Neutrophil (primary cell): ENCODE data around the gene SEBOX.

Experiments used
- H3K27ac ChIP-seq: fragments of 200-600 bp; sonication (generic); 2 replicates; pipeline ENCODE4 v1.5.1; 2016; ENCODE audit warnings: mild to moderate bottlenecking, moderate library complexity
- H3K27me3 ChIP-seq: fragments of 200-600 bp; sonication (generic); 2 replicates; pipeline ENCODE4 v1.6.0; 2016; ENCODE audit warnings: mild to moderate bottlenecking
- H3K36me3 ChIP-seq: fragments of 200-600 bp; sonication (generic); 2 replicates; pipeline ENCODE4 v1.5.1; 2017
- H3K4me1 ChIP-seq, 2 experiments: fragments of 200-600 bp in 1 of 2; sonication (generic) in 1 of 2; 1 replicate in 1 of 2; 2 replicates in 1 of 2; pipeline versions ENCODE4 v1.5.1 to v1.6.1; 2013 to 2016; ENCODE audit warnings: low read depth in 1 of 2, low read length in 1 of 2, mild to moderate bottlenecking in 1 of 2, moderate library complexity in 1 of 2; ENCODE audit not compliant: control insufficient read depth in 1 of 2, insufficient read depth in 1 of 2
- H3K4me3 ChIP-seq, 2 experiments: fragments of 200-600 bp in 1 of 2; sonication (generic) in 1 of 2; 1 replicate in 1 of 2; 2 replicates in 1 of 2; pipeline ENCODE4 v1.5.1; 2013 to 2016; ENCODE audit warnings: low read depth in 1 of 2, low read length in 1 of 2, mild to moderate bottlenecking in 1 of 2, moderate library complexity in 1 of 2
- H3K9me3 ChIP-seq: fragments of 200-600 bp; sonication (generic); 2 replicates; pipeline ENCODE4 v1.5.1; 2016
- TF ChIP-seq, protein P1 (sequence below): fragments of 200-600 bp; sonication (generic); IDR thresholded peaks from 2 replicates; pipeline ENCODE4 v1.5.1; 2016; ENCODE audit warnings: antibody characterized with exemption

The SEBOX gene

DNA sequence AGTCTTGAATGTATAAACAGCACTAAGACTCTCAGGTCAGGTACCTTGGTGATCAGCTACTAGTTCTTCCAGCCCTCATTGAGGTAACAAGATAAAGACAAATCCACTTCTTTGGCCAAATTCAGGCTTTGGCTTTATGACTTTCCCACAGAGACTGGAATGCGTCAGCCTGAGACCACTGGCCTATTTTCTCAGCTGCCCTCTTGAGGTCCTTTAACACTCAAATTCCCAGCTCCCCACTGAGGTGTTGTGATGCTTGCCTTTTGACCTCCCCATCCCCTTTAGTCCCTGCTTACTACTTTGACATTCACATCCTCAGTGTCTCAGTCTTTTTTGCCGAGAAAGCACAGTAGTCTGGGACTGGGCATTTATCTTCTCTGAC lies 18.8 kb downstream of the SEBOX start:
- no peak overlapping the region for H3K27ac ChIP-seq

DNA sequence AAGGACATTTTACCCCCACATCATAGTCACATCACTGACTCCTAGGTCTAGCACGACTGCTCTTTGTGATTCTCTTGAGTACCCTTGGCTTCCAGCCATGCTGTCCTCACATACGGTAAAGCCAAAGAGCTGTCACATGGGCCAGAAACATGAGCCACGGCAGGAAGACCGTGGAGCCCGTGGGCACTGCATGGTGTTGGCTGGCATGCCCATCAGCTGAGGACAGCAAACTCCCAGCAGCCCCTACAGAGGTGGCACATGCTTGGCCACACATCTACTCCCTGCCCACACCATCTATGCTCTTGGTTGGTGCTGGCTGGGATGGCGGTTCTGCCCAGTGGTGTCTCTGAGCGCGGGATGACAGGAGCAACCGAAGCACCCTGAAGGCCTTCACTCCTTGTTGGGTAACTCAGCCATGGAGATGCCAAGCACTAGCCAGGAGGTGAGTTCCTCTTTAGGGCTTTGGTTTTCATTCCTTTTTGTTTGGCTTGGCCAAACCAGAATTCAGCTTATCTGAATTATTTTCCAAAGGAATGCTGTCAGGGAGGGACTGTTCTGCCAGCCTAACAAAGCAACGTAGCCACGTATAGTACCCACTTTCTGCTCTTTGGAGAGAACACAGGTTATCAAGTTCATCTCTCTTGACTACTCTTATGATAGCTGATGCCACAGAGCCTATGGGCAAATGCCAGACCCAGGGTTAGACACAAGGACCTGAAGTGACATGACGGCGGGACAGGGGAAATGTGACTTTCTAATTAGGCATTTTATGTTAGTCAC lies 19.4 kb downstream of the SEBOX start:
- Histone ChIP-seq H3K36me3 (peaks cover 100% of the 10 kb centered on the region), H3K27ac (no peak overlapping the region), H3K4me3 (no peak overlapping the region), H3K4me1 (no peaks in the 10 kb centered on the region), H3K27me3 (no peaks in the 10 kb centered on the region), H3K9me3 (no peaks in the 10 kb centered on the region)
- TF ChIP-seq, protein P1, sequence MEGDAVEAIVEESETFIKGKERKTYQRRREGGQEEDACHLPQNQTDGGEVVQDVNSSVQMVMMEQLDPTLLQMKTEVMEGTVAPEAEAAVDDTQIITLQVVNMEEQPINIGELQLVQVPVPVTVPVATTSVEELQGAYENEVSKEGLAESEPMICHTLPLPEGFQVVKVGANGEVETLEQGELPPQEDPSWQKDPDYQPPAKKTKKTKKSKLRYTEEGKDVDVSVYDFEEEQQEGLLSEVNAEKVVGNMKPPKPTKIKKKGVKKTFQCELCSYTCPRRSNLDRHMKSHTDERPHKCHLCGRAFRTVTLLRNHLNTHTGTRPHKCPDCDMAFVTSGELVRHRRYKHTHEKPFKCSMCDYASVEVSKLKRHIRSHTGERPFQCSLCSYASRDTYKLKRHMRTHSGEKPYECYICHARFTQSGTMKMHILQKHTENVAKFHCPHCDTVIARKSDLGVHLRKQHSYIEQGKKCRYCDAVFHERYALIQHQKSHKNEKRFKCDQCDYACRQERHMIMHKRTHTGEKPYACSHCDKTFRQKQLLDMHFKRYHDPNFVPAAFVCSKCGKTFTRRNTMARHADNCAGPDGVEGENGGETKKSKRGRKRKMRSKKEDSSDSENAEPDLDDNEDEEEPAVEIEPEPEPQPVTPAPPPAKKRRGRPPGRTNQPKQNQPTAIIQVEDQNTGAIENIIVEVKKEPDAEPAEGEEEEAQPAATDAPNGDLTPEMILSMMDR, result no peak

More for the DNA sequence above, 18.8 kb downstream of the SEBOX start:
- no peak overlapping the region for H3K4me3 ChIP-seq
- no peaks in the 10 kb centered on the region for H3K9me3 ChIP-seq
- no peaks in the 10 kb centered on the region for H3K4me1 ChIP-seq
- no peaks in the 10 kb centered on the region for H3K27me3 ChIP-seq
- H3K36me3 ChIP-seq, result peaks cover 100% of the 10 kb centered on the region
- TF ChIP-seq, protein P1, result no peak

DNA sequence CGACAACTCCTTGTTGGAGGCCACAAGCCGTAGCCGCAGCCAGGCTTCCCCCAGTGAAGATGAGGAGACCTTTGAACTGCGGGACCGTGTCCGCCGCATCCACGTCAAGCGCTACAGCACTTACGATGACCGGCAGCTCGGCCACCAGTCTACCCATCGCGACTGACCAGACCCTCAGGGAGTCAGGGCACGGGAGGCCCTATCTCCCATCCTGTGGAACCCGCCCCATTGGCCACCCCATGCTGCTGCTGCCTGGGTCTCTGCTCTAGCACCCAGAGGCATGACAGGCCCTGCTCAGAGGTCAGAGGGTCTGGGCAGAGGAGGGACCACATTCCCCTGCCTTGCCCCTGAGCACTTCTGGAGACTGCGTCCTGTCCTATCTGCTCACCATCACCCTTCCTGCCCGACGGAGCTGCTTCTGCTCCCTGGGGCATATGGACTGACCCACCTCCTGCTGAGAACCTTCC lies 20.5 kb downstream of the SEBOX start:
- Histone ChIP-seq H3K27ac (no peak overlapping the region), H3K9me3 (no peaks in the 10 kb centered on the region), H3K27me3 (no peaks in the 10 kb centered on the region), H3K36me3 (peaks cover 99% of the 10 kb centered on the region), H3K4me3 (no peak overlapping the region), H3K4me1 (no peaks in the 10 kb centered on the region)
- TF ChIP-seq, protein P1, result no peak

DNA sequence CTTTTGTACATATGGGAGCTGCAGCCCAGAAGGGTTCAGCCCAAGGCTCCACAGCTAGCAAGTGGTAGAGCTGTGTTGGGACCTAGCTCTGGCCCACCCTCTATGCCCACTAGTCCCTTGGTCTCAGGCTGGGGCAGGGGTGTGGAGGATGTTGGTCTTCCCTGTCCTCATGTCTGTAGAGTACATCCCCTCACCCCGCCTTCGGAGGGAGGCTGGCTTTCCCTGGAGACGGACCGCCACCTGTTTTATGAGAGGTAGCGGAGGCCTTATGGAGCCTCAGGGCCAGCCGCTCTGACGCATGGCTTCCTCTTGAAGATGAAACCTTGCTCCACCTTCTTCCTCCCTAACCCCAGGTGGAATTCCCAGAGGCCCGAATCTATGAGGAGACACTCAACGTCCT lies 21.0 kb downstream of the SEBOX start:
- Histone ChIP-seq H3K9me3 (no peaks in the 10 kb centered on the region), H3K4me1 (no peaks in the 10 kb centered on the region), H3K36me3 (peaks cover 97% of the 10 kb centered on the region), H3K27ac (no peak overlapping the region), H3K4me3 (no peak overlapping the region), H3K27me3 (no peaks in the 10 kb centered on the region)
- TF ChIP-seq, protein P1, result no peak

DNA sequence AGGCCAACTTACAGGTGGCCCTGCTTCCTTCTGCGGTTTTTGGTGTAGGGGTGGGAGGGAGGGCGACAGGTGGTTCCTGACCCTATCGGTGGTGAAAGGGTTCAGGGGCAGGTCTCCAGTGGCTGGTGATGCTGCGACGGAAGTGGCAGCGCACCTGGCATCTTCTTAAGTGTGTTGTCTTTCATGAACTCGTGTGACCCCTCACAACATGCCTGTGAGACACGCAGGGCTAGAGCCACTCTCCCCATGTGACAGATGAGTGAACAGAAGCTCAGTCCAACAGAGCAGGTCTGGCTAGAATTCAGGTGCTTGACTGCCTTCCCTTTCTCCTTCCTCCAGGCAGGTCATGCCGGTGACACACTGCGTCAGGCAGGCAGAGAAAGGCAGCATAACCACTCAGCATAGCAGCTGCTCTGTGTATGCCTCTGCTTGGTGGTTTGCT lies 21.5 kb downstream of the SEBOX start:
- H3K9me3 ChIP-seq, result no peaks in the 10 kb centered on the region
- no peaks in the 10 kb centered on the region for H3K27me3 ChIP-seq
- no peaks in the 10 kb centered on the region for H3K4me1 ChIP-seq
- H3K4me3 ChIP-seq, result no peak overlapping the region
- H3K36me3 ChIP-seq, result peaks cover 92% of the 10 kb centered on the region
- TF ChIP-seq, protein P1, result no peak
- H3K27ac ChIP-seq, result no peak overlapping the region
